ENCODE results near the gene CTU2.

CTU2 gene

DNA sequence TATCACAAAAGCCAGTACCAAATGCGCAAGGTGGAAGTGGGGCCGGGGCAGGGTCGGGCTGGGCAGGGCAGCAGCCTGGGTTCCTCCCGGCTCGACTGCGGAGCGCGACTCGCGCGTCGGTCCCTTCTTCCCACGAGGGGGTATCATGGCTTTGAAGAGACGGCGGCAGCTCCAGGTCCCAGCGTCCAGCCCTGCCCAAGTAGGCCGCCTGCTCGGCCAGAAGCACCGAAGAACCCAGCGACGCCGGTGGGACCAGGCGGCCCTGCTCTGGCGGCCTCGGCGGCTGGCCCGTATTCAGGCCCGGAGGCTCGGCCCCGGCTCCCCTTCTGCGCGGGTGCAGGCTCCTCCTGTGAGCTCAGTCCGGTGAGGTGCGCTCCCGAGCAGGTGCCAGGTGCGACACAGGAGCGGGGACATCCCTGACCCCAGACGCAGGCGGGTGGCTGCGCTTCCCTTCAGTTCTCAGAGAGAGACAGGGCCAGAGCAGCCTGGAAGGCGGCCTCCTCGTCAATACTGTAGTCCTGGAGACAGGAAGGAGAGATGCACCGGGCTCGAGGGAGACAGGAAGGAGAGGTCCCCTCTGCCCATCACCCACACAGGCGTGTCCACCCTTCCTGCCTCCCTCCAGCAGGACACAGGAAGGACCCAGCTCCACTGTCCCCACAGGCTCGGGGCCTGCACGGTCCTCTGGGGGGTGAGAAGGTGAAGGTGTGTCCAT is 9.0 kb upstream of the CTU2 start:
- DNase-seq (ENCODE audit: low read depth in 2 of 2): no peak

DNA sequence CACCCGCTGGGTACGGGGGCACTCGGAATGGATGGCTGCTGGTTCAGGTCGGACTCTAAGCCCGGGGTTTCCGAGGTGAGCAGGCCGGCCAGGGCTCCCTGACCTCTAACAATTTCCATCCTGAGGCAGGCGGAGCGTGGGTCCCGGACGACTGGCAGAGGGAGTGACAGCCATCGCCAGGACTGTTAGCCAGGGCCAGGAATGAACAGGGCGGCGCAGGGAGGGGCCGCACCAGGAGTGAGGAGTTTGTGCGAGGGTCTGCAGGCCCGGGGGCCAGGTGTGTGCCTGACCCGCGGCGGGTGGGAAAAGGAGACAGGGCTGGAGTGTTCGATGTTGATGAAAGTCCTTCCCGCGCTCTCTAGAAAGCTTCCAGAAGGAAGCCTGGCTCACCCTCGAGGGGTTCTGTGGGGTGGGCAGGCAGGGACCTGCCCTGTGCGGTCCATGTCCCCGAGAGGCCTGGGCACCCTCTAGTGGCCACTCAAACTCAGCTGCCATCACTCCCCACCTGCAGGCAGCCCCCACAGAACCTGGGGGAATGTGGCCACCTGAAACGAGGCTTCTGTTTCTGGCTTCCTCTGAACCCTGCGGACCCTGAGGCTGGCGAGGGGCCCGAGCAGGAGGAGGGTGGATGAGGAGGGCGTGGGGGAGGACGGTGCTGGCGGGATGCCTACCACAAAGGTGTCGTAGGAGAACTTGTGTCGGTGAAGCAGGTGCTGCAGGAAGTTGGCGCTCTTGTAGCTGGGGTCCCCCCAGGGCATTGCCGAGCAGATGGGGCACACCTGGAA is 8.3 kb upstream of the CTU2 start:
- DNase-seq (ENCODE audit: low read depth in 2 of 2): no peak

DNA sequence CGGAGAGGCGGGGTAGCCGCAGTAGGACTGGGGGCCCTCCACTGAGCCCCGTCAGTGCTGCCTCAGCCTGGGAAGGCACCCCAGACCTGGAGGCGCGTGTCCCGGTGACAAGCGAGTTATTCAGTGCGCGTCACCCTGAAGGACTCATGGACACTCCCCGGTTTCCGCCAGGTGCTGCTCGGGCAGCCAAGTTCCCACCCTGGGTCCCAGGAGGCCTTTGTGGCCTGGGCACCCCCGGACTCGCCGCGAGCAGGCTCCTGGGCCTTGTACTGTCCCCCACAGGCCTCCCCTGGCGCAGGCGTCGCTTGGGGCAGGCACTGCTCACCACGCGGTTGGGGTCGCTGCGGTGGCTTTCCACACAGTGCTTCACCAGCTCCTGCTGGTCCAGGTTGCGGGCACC is 7.7 kb upstream of the CTU2 start:
- no peak for DNase-seq (ENCODE audit: low read depth in 2 of 2)

- no peak for DNase-seq (ENCODE audit: low read depth in 2 of 2)
Measured at GRCh38 chr16:88699180-88699579, 7.1 kb upstream of the CTU2 start.

GRCh38 chr16:88700322-88700635 is 6.0 kb upstream of the CTU2 start:
- no peak for DNase-seq (ENCODE audit: low read depth in 2 of 2)

- peak; percentile 91 for DNase-seq (ENCODE audit: low read depth in 2 of 2)
Measured at GRCh38 chr16:88700636-88701482, 5.4 kb upstream of the CTU2 start.

GRCh38 chr16:88701581-88702370 is 4.5 kb upstream of the CTU2 start:
- no peak for DNase-seq (ENCODE audit: low read depth in 2 of 2)

DNA sequence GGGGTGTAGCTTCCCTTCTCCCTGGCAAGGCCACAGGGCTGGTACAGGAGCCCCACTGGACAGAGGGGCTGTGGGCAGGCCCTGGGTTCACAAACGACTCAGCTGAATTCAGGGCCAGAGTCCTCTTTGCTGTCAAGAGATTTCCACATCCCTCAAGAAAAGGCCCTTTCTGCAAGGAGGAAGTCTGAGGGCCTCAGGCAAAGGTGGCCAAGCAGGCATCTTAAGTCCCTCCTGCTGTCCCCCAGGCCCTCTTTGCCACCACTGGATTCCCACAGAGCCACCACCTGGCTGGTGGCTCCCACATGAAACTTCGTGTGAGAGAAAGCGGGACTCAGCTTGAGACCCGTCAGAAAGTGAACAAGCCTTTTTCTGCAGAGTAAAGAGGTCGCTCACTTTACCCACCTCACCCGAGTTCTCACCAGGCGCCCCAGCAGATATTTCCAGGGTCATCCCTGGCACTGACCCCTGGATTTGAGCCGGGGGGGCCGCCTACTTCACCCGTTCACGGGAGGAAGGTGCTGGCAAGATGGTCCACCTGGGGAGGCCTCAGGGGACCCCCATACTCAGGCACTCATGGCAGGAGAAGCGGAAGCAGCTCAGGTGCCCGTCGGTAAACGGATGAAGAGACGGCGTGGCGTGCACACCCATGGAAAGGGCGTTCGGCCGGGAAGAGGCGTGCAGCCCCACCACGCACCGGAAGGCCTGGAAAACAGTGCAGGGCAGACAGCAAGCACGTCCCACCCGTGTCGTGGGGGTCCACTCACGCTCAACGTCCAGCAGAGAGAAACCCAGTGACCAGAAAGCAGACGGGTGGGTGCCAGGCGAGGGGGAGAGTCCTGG is 3.7 kb upstream of the CTU2 start:
- DNase-seq (ENCODE audit: low read depth in 2 of 2): no peak

GRCh38 chr16:88703486-88704309 is 2.6 kb upstream of the CTU2 start:
- peak; percentile 40 to 59 for DNase-seq (ENCODE audit: low read depth in 2 of 2)

- no peak for DNase-seq (ENCODE audit: low read depth in 2 of 2)
Measured at GRCh38 chr16:88705076-88705684, 1.1 kb upstream of the CTU2 start.

DNA sequence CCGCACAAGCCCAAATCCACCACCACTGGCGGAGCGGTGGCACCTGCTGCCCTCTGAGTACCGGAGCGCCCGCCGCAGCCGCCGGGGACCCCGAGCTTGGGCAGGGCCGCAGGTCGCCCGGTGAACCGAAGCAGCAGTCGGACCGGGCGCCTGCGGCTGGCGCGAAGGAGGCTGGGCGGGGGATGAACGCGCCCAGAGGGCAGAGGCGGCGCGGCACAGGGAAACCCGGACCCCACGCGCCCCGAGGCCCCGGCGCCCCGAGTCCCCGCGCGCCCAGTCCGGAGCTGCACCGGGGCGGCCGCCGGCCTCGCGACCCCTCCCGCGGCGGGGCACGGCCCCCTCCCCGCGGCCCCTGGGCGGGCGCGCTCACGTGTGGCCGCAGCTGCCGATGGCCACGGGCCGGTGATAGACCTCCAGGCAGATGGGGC is 488 bp upstream of the CTU2 start:
- no peak for DNase-seq (ENCODE audit: low read depth in 2 of 2)

DNA sequence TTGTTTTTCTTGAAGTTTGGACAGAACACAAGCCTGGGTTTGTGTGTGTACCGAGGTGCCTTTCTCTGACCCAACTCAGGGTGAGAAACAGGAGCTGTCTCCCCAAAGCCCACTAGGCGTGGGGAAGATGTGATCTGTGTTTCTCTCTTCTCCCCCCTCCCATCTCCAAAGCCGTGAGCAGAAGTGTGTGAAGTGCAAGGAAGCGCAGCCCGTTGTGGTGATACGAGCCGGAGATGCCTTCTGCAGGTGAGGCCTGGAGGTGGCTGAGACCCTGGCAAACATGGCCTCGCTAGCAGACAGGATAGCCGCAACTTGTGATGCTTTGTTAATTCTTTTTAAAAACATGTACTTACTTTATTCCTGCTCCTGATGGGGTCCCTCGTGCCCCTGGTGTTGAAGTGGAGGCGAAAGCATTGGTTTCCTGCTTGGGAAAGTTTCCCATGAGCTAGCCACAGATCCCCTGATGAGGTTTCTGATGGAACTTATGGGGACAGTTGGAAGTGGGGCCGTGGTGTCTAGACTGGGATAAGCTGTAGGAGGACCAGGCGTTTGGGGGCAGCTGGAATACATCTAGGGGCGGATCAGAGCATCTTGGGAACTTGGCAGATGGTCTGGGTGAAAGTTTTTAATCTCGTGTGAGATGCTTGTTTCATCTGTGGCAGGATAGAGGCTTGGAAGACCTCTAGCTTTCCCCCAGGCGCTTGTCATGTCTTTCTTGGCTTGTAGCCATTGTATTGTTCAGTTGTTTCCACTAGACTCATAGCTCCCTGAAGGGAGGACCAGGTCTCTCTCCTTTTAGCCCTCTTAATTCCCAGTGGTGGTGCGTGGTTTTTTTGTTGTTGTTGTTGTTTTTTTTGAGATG is 893 bp downstream of the CTU2 start:
- no peak for DNase-seq (ENCODE audit: low read depth in 2 of 2)

DNA sequence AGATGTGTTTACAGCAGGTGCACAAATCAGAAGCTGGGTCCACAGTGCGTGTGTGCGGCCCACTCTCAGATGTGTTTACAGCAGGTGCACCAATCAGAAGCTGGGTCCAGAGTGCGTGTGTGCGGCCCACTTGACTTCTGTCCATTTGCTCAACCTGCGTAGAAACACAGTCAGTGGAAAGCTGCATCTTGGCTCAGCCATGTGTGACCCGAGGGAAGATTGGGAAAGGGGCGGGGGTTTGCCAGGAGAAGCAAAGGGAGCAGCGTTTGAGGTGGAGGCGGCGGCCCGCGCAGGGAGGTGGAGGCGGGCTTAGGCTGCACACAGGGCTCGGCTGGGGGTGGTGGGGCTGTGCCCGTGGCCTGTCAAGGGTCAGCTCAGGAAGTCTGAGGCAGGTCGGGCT is 4.3 kb downstream of the CTU2 start:
- DNase-seq (ENCODE audit: low read depth in 2 of 2): no peak

DNA sequence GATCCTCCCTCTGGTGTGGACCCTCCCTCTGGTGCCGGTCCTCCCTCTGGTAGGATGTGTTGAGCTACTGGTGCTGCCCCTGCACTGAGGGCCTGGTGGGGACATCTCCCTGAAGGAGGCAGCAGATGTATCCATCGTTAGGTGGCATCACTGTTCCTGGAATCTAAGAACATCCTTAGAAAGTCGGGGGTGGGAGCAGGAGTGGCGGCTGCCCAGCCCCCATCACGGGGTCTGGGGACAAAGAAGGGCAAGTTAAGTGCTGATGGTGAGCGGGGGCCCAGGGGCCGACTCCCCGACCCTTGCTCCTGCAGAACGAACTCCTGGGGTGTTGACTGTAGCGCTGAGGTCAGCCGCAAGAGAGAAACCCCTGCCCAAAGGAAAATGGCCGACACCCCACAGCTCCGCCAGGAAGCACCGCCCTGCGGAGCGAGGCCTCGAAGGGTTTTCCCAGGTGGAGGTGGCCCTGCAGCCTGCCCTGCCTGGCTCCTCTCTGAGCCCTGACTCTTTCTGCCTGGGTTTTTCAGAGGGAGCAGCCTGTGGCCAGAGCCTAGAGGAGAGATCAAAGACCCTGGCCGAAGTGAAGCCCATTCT is 5.5 kb downstream of the CTU2 start:
- DNase-seq (ENCODE audit: low read depth in 2 of 2): no peak

GRCh38 chr16:88712362-88712979 is 6.2 kb downstream of the CTU2 start:
- no peak for DNase-seq (ENCODE audit: low read depth in 2 of 2)

- no peak for DNase-seq (ENCODE audit: low read depth in 2 of 2)
Measured at GRCh38 chr16:88713054-88713453, 6.8 kb downstream of the CTU2 start.

GRCh38 chr16:88713568-88714419 is 7.5 kb downstream of the CTU2 start:
- no peak for DNase-seq (ENCODE audit: low read depth in 2 of 2)
